WTC11 (cell line): ENCODE measurements around the gene IFITM5. TPM values are rescaled to one million over a fixed set of nuclear protein-coding genes. Genes with fewer than 3 reads are reported as not detected.

Source experiments
- ARID4B ChIP-seq: sonication (generic); formaldehyde crosslinking; IDR thresholded peaks from 2 replicates; pipeline ENCODE4 v1.8.0; 2023; ENCODE audit warnings: missing genetic modification reagents, mild to moderate bottlenecking, borderline replicate concordance
- GABPB1 ChIP-seq: sonication (generic); formaldehyde crosslinking; IDR thresholded peaks from 2 replicates; pipeline ENCODE4 v1.8.1; 2023; ENCODE audit warnings: mild to moderate bottlenecking, missing genetic modification reagents
- IRF2 ChIP-seq: sonication (generic); formaldehyde crosslinking; IDR thresholded peaks from 2 replicates; pipeline ENCODE4 v1.8.0; 2022; ENCODE audit warnings: low read depth, missing genetic modification reagents, borderline replicate concordance
- JUN ChIP-seq: sonication (generic); formaldehyde crosslinking; IDR thresholded peaks from 2 replicates; pipeline ENCODE4 v1.8.0; 2023; ENCODE audit warnings: mild to moderate bottlenecking, missing genetic modification reagents
- MLX ChIP-seq: sonication (generic); formaldehyde crosslinking; IDR thresholded peaks from 2 replicates; pipeline ENCODE4 v1.8.1; 2023; ENCODE audit warnings: mild to moderate bottlenecking, missing genetic modification reagents, moderate library complexity
- STAT6 ChIP-seq: sonication (generic); formaldehyde crosslinking; conservative IDR thresholded peaks from 2 replicates; pipeline ENCODE4 v1.8.1; 2023; ENCODE audit warnings: mild to moderate bottlenecking, low read depth, missing genetic modification reagents, moderate library complexity
- TP53 ChIP-seq: sonication (generic); formaldehyde crosslinking; IDR thresholded peaks from 2 replicates; pipeline ENCODE4 v1.8.1; 2023; ENCODE audit warnings: mild to moderate bottlenecking, missing genetic modification reagents
- ZBTB43 ChIP-seq: sonication (generic); formaldehyde crosslinking; IDR thresholded peaks from 2 replicates; pipeline ENCODE4 v1.8.1; 2023; ENCODE audit warnings: mild to moderate bottlenecking, missing genetic modification reagents
- ZNF232 ChIP-seq: sonication (generic); formaldehyde crosslinking; IDR thresholded peaks from 2 replicates; pipeline ENCODE4 v1.8.0; 2022; ENCODE audit warnings: mild to moderate bottlenecking, missing genetic modification reagents
- ZNF281 ChIP-seq: sonication (generic); formaldehyde crosslinking; IDR thresholded peaks from 2 replicates; pipeline ENCODE4 v1.8.0; 2023; ENCODE audit warnings: mild to moderate bottlenecking, missing genetic modification reagents
- ZNF671 ChIP-seq: fragments of 250-450 bp; sonication (Bioruptor Pico); IDR thresholded peaks from 2 replicates; pipeline ENCODE4 v1.8.0; 2021; ENCODE audit warnings: mild to moderate bottlenecking
- total RNA-seq: library from RNA; stranded (reverse); gene quantifications from 3 replicates; pipeline ENCODE4 v1.2.3, GENCODE V29; 2021
- TF ChIP-seq, protein P1 (sequence below): sonication (generic); formaldehyde crosslinking; IDR thresholded peaks from 2 replicates; pipeline ENCODE4 v1.8.1; 2022; ENCODE audit warnings: missing genetic modification reagents, borderline replicate concordance
- TF ChIP-seq, protein P2 (sequence below): fragments of 250-450 bp; sonication (Bioruptor Pico); IDR thresholded peaks from 2 replicates; pipeline ENCODE4 v1.9.0; 2021; ENCODE audit warnings: mild to moderate bottlenecking, borderline replicate concordance
- TF ChIP-seq, protein P3 (sequence below): fragments of 250-450 bp; sonication (Bioruptor Pico); IDR thresholded peaks from 2 replicates; pipeline ENCODE4 v1.9.0; 2021; ENCODE audit warnings: mild to moderate bottlenecking
- TF ChIP-seq, protein P4 (sequence below): sonication (generic); formaldehyde crosslinking; IDR thresholded peaks from 2 replicates; pipeline ENCODE4 v1.8.0; 2023; ENCODE audit warnings: missing genetic modification reagents
- TF ChIP-seq, protein P5 (sequence below): sonication (generic); formaldehyde crosslinking; IDR thresholded peaks from 2 replicates; pipeline ENCODE4 v1.8.1; 2023; ENCODE audit warnings: mild to moderate bottlenecking, moderate library complexity, missing genetic modification reagents

The IFITM5 gene
- total RNA-seq, 1 experiment from 2014 or later, result not detected

- no peak for TF ChIP-seq ZNF281
- no peak for TF ChIP-seq ZNF671 (CRISPR knock-in tag)
- no peak for TF ChIP-seq IRF2 (CRISPR knock-in tag)
- no peak for TF ChIP-seq TP53 (CRISPR knock-in tag)
- no peak for TF ChIP-seq GABPB1 (CRISPR knock-in tag)
- TF ChIP-seq, protein P1, sequence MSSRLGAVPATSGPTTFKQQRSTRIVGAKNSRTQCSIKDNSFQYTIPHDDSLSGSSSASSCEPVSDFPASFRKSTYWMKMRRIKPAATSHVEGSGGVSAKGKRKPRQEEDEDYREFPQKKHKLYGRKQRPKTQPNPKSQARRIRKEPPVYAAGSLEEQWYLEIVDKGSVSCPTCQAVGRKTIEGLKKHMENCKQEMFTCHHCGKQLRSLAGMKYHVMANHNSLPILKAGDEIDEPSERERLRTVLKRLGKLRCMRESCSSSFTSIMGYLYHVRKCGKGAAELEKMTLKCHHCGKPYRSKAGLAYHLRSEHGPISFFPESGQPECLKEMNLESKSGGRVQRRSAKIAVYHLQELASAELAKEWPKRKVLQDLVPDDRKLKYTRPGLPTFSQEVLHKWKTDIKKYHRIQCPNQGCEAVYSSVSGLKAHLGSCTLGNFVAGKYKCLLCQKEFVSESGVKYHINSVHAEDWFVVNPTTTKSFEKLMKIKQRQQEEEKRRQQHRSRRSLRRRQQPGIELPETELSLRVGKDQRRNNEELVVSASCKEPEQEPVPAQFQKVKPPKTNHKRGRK (CRISPR knock-in tag), result no peak
- TF ChIP-seq, protein P2, sequence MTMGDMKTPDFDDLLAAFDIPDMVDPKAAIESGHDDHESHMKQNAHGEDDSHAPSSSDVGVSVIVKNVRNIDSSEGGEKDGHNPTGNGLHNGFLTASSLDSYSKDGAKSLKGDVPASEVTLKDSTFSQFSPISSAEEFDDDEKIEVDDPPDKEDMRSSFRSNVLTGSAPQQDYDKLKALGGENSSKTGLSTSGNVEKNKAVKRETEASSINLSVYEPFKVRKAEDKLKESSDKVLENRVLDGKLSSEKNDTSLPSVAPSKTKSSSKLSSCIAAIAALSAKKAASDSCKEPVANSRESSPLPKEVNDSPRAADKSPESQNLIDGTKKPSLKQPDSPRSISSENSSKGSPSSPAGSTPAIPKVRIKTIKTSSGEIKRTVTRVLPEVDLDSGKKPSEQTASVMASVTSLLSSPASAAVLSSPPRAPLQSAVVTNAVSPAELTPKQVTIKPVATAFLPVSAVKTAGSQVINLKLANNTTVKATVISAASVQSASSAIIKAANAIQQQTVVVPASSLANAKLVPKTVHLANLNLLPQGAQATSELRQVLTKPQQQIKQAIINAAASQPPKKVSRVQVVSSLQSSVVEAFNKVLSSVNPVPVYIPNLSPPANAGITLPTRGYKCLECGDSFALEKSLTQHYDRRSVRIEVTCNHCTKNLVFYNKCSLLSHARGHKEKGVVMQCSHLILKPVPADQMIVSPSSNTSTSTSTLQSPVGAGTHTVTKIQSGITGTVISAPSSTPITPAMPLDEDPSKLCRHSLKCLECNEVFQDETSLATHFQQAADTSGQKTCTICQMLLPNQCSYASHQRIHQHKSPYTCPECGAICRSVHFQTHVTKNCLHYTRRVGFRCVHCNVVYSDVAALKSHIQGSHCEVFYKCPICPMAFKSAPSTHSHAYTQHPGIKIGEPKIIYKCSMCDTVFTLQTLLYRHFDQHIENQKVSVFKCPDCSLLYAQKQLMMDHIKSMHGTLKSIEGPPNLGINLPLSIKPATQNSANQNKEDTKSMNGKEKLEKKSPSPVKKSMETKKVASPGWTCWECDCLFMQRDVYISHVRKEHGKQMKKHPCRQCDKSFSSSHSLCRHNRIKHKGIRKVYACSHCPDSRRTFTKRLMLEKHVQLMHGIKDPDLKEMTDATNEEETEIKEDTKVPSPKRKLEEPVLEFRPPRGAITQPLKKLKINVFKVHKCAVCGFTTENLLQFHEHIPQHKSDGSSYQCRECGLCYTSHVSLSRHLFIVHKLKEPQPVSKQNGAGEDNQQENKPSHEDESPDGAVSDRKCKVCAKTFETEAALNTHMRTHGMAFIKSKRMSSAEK, result no peak
- TF ChIP-seq, protein P3, sequence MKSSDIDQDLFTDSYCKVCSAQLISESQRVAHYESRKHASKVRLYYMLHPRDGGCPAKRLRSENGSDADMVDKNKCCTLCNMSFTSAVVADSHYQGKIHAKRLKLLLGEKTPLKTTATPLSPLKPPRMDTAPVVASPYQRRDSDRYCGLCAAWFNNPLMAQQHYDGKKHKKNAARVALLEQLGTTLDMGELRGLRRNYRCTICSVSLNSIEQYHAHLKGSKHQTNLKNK (CRISPR knock-in tag), result 0 out of 2 replicates have a peak, but pooled peaks have one; percentile 4
- TF ChIP-seq, protein P4, sequence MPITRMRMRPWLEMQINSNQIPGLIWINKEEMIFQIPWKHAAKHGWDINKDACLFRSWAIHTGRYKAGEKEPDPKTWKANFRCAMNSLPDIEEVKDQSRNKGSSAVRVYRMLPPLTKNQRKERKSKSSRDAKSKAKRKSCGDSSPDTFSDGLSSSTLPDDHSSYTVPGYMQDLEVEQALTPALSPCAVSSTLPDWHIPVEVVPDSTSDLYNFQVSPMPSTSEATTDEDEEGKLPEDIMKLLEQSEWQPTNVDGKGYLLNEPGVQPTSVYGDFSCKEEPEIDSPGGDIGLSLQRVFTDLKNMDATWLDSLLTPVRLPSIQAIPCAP (CRISPR knock-in tag), result no peak
- no peak for TF ChIP-seq MLX (CRISPR knock-in tag)
- TF ChIP-seq, protein P5, sequence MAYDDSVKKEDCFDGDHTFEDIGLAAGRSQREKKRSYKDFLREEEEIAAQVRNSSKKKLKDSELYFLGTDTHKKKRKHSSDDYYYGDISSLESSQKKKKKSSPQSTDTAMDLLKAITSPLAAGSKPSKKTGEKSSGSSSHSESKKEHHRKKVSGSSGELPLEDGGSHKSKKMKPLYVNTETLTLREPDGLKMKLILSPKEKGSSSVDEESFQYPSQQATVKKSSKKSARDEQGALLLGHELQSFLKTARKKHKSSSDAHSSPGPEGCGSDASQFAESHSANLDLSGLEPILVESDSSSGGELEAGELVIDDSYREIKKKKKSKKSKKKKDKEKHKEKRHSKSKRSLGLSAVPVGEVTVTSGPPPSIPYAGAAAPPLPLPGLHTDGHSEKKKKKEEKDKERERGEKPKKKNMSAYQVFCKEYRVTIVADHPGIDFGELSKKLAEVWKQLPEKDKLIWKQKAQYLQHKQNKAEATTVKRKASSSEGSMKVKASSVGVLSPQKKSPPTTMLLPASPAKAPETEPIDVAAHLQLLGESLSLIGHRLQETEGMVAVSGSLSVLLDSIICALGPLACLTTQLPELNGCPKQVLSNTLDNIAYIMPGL (CRISPR knock-in tag), result 0 out of 2 replicates have a peak, but pooled peaks have one; percentile 17
- TF ChIP-seq STAT6 (CRISPR knock-in tag), result no peak
- peak; percentile 77 for TF ChIP-seq ARID4B
- TF ChIP-seq JUN (CRISPR knock-in tag), result no peak
- TF ChIP-seq ZBTB43, result no peak
- no peak for TF ChIP-seq ZNF232
Observed at GRCh38 chr11:316031-316701, 16.8 kb upstream of the IFITM5 start (continued).
